GM19452 (cell line): Measurements from ENCODE around the gene SKI.

Source experiments
- ATAC-seq: cut with Tn5 transposase; IDR thresholded peaks from one replicate; pipeline ENCODE4 v1.9.1; 2021; ENCODE audit not compliant: unreplicated experiment

Gene SKI

GRCh38 chr1:2348346-2349325 lies 120.5 kb downstream of the SKI start:
- no peak for ATAC-seq

- ATAC-seq = no peak
These were observed 121.7 kb downstream of the SKI start for GRCh38 chr1:2349806-2350205.

- no peak for ATAC-seq
These were observed 122.4 kb downstream of the SKI start for GRCh38 chr1:2350501-2350900.

GRCh38 chr1:2350911-2351655 lies 123.0 kb downstream of the SKI start:
- ATAC-seq = no peak

- no peak for ATAC-seq
These were observed 123.6 kb downstream of the SKI start for GRCh38 chr1:2351723-2352122.

GRCh38 chr1:2352341-2352896 lies 124.3 kb downstream of the SKI start:
- ATAC-seq = no peak

GRCh38 chr1:2352897-2353550 lies 124.9 kb downstream of the SKI start:
- no peak for ATAC-seq

GRCh38 chr1:2353551-2354438 lies 125.7 kb downstream of the SKI start:
- no peak for ATAC-seq

GRCh38 chr1:2354511-2355372 lies 126.6 kb downstream of the SKI start:
- no peak for ATAC-seq

GRCh38 chr1:2355373-2356261 lies 127.5 kb downstream of the SKI start:
- ATAC-seq = no peak

GRCh38 chr1:2356401-2356800 lies 128.3 kb downstream of the SKI start:
- no peak for ATAC-seq

- ATAC-seq = no peak
These were observed 129.1 kb downstream of the SKI start for GRCh38 chr1:2356911-2357845.

- ATAC-seq = no peak
These were observed 130.0 kb downstream of the SKI start for GRCh38 chr1:2358072-2358471.

GRCh38 chr1:2358651-2359640 lies 130.8 kb downstream of the SKI start:
- ATAC-seq = no peak
